WTC11 (cell line): ENCODE results near the gene ESYT2. TPM values are rescaled to one million over a fixed set of nuclear protein-coding genes. Genes with fewer than 3 reads are reported as not detected.

Experiments
- ATAC-seq: fragments of 200-7000 bp; cut with Tn5 transposase; 2 replicates; pipeline ENCODE4 v1.10.0; 2021; ENCODE audit warnings: mild to moderate bottlenecking, moderate library complexity
- CTCF ChIA-PET: fragments of 300-600 bp; sonication (Branson Sonifier 250); formaldehyde crosslinking; loops from one replicate; lab custom pipeline; 2021; ENCODE audit warnings: antibody characterized with exemption; lab: Charles Lee
- POLR2A ChIA-PET: fragments of 350-600 bp; sonication (Branson Sonifier 250); formaldehyde crosslinking; loops from one replicate; lab custom pipeline; 2021; ENCODE audit warnings: antibody characterized with exemption; lab: Charles Lee
- DNase-seq: peaks from one replicate; pipeline ENCODE4 v3.0.0; 2021; ENCODE audit warnings: low spot score
- H3K27ac Mint-ChIP-seq: 2 replicates; pipeline ENCODE4 v1.8.0; 2021; ENCODE audit warnings: mixed read lengths
- H3K27me3 Mint-ChIP-seq: 2 replicates; pipeline ENCODE4 v1.8.0; 2021; ENCODE audit warnings: low read depth, mild to moderate bottlenecking, moderate library complexity, mixed read lengths
- H3K36me3 Mint-ChIP-seq: 2 replicates; pipeline ENCODE4 v1.8.0; 2021; ENCODE audit warnings: mixed read lengths
- H3K4me1 Mint-ChIP-seq: 2 replicates; pipeline ENCODE4 v1.8.0; 2022; ENCODE audit warnings: mixed read lengths
- H3K4me3 Mint-ChIP-seq: 2 replicates; pipeline ENCODE4 v1.8.0; 2021; ENCODE audit warnings: mild to moderate bottlenecking, moderate library complexity, mixed read lengths
- H3K9me3 Mint-ChIP-seq: 2 replicates; pipeline ENCODE4 v1.8.0; 2021; ENCODE audit warnings: mixed read lengths
- ATF1 ChIP-seq: sonication (generic); formaldehyde crosslinking; IDR thresholded peaks from 2 replicates; pipeline ENCODE4 v1.8.1; 2023; ENCODE audit warnings: mild to moderate bottlenecking, moderate library complexity, missing genetic modification reagents
- FOXK1 ChIP-seq: sonication (generic); formaldehyde crosslinking; IDR thresholded peaks from 2 replicates; pipeline ENCODE4 v1.8.0; 2022; ENCODE audit warnings: mild to moderate bottlenecking, moderate library complexity, missing genetic modification reagents
- JAZF1 ChIP-seq: fragments of 250-450 bp; sonication (Bioruptor Pico); IDR thresholded peaks from 2 replicates; pipeline ENCODE4 v1.9.0; 2021; ENCODE audit warnings: moderate library complexity, mild to moderate bottlenecking, inconsistent platforms
- MXD4 ChIP-seq: fragments of 250-450 bp; sonication (Bioruptor Pico); IDR thresholded peaks from 2 replicates; pipeline ENCODE4 v1.8.0; 2021; ENCODE audit warnings: mild to moderate bottlenecking, moderate library complexity, borderline replicate concordance
- NR1H2 ChIP-seq: sonication (generic); formaldehyde crosslinking; IDR thresholded peaks from 2 replicates; pipeline ENCODE4 v1.9.0; 2021; ENCODE audit warnings: mild to moderate bottlenecking, moderate library complexity, missing genetic modification reagents
- RELA ChIP-seq: sonication (generic); formaldehyde crosslinking; IDR thresholded peaks from 2 replicates; pipeline ENCODE4 v1.8.1; 2022; ENCODE audit warnings: missing genetic modification reagents, mild to moderate bottlenecking, borderline replicate concordance
- SP1 ChIP-seq: sonication (generic); formaldehyde crosslinking; conservative IDR thresholded peaks from 2 replicates; pipeline ENCODE4 v1.8.1; 2022; ENCODE audit warnings: missing genetic modification reagents
- TCF7 ChIP-seq: sonication (generic); formaldehyde crosslinking; IDR thresholded peaks from 2 replicates; pipeline ENCODE4 v1.8.0; 2022; ENCODE audit warnings: mild to moderate bottlenecking, low read depth, missing genetic modification reagents, moderate library complexity
- TEAD1 ChIP-seq: sonication (generic); formaldehyde crosslinking; IDR thresholded peaks from 2 replicates; pipeline ENCODE4 v1.8.0; 2022; ENCODE audit warnings: mild to moderate bottlenecking, missing genetic modification reagents
- TEAD4 ChIP-seq: sonication (generic); formaldehyde crosslinking; IDR thresholded peaks from 2 replicates; pipeline ENCODE4 v1.8.0; 2022; ENCODE audit warnings: mild to moderate bottlenecking, missing genetic modification reagents
- TP53 ChIP-seq: sonication (generic); formaldehyde crosslinking; IDR thresholded peaks from 2 replicates; pipeline ENCODE4 v1.8.1; 2023; ENCODE audit warnings: mild to moderate bottlenecking, missing genetic modification reagents
- ZNF138 ChIP-seq: sonication (generic); formaldehyde crosslinking; conservative IDR thresholded peaks from 2 replicates; pipeline ENCODE4 v1.8.1; 2022; ENCODE audit warnings: mild to moderate bottlenecking, moderate library complexity, missing genetic modification reagents
- ZNF219 ChIP-seq: sonication (generic); formaldehyde crosslinking; IDR thresholded peaks from 2 replicates; pipeline ENCODE4 v1.8.0; 2023; ENCODE audit warnings: missing genetic modification reagents, mild to moderate bottlenecking, borderline replicate concordance
- ZNF423 ChIP-seq: fragments of 250-450 bp; sonication (Bioruptor Pico); IDR thresholded peaks from 2 replicates; pipeline ENCODE4 v2.1.2; 2022; ENCODE audit warnings: mild to moderate bottlenecking, moderate library complexity
- total RNA-seq: library from RNA; stranded (reverse); gene quantifications from 3 replicates; pipeline ENCODE4 v1.2.3, GENCODE V29; 2021
- TF ChIP-seq, protein P1 (sequence below): sonication (generic); formaldehyde crosslinking; IDR thresholded peaks from 2 replicates; pipeline ENCODE4 v1.8.0; 2022; ENCODE audit warnings: mild to moderate bottlenecking, missing genetic modification reagents
- TF ChIP-seq, protein P2 (sequence below): sonication (generic); formaldehyde crosslinking; IDR thresholded peaks from 2 replicates; pipeline ENCODE4 v1.8.0; 2022; ENCODE audit warnings: mild to moderate bottlenecking, missing genetic modification reagents
- TF ChIP-seq, protein P3 (sequence below): sonication (generic); formaldehyde crosslinking; IDR thresholded peaks from 2 replicates; pipeline ENCODE4 v1.8.1; 2022; ENCODE audit warnings: low read depth, mild to moderate bottlenecking, moderate library complexity, missing genetic modification reagents, borderline replicate concordance
- TF ChIP-seq, protein P4 (sequence below): fragments of 250-450 bp; sonication (Bioruptor Pico); IDR thresholded peaks from 2 replicates; pipeline ENCODE4 v1.9.0; 2021; ENCODE audit warnings: moderate library complexity, mild to moderate bottlenecking, inconsistent platforms, borderline replicate concordance
- TF ChIP-seq, protein P5 (sequence below): sonication (generic); formaldehyde crosslinking; IDR thresholded peaks from 2 replicates; pipeline ENCODE4 v1.8.0; 2022; ENCODE audit warnings: mild to moderate bottlenecking, missing genetic modification reagents

ESYT2 gene
- total RNA-seq, 1 experiment from 2014 or later = 45.1 TPM

DNA sequence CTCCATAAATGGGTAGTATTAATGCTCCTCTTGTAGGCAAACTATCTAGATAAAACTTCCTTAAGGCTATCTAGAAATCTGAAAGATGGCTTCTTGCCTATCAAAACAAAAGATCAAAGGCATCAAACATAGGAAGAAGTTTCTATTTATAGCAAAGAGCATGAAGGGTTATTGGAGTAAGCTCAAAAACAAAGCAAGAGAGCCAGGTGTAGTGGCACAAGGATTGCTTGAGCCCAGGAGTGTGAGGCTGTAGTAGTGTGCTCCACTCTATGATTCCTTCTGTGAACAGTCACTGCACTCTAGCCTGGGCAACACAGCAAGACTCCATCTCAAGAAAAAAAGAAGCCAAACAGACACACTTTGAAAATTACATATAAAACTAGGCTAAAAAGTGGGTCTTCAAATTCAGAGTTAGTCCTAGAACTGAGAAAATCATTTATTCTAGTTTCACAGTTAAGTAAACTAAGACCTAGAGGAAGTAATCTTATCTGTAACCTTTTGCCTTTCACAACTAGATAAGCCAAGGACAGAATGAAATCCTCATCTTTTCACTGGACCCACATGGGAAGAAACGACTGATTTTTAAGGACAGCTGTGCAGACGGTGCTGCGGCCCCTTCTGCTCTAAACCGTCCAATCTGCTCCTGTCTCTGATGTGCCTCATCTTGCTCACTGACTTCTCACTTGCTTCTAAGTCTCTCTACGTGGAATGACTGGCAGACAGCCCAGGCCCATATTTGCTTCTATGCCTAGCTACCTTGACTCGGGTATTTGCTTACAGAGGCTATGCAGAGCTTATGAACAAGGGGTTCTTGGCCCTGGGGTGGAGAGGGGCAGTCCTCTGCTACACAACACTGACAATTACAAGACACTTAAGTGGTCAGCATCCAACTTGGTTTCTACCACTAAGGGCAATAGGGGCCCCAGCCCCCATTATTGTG is 50.0 kb downstream of the ESYT2 start:
- CTCF ChIA-PET = interaction anchor here (0.5 kb wide), 2 partner anchors 44 to 121 kb away, joined by 3 to 4 read pairs; no protein-coding TSS in a partner anchor
- TF ChIP-seq, protein P1, sequence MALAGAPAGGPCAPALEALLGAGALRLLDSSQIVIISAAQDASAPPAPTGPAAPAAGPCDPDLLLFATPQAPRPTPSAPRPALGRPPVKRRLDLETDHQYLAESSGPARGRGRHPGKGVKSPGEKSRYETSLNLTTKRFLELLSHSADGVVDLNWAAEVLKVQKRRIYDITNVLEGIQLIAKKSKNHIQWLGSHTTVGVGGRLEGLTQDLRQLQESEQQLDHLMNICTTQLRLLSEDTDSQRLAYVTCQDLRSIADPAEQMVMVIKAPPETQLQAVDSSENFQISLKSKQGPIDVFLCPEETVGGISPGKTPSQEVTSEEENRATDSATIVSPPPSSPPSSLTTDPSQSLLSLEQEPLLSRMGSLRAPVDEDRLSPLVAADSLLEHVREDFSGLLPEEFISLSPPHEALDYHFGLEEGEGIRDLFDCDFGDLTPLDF (CRISPR knock-in tag) = no peak
- TF ChIP-seq JAZF1 (CRISPR knock-in tag) (no peak), SP1 (CRISPR knock-in tag) (no peak), ZNF423 (CRISPR knock-in tag) (no peak), TEAD4 (CRISPR knock-in tag) (no peak), FOXK1 (CRISPR knock-in tag) (no peak)
- TF ChIP-seq, protein P2, sequence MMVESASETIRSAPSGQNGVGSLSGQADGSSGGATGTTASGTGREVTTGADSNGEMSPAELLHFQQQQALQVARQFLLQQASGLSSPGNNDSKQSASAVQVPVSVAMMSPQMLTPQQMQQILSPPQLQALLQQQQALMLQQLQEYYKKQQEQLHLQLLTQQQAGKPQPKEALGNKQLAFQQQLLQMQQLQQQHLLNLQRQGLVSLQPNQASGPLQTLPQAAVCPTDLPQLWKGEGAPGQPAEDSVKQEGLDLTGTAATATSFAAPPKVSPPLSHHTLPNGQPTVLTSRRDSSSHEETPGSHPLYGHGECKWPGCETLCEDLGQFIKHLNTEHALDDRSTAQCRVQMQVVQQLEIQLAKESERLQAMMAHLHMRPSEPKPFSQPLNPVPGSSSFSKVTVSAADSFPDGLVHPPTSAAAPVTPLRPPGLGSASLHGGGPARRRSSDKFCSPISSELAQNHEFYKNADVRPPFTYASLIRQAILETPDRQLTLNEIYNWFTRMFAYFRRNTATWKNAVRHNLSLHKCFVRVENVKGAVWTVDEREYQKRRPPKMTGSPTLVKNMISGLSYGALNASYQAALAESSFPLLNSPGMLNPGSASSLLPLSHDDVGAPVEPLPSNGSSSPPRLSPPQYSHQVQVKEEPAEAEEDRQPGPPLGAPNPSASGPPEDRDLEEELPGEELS (CRISPR knock-in tag) = no peak
- TF ChIP-seq, all 79 proteins: peak for 0
- no peak for DNase-seq
- no peak for ATAC-seq
- POLR2A ChIA-PET = no interaction called here
- Mint-ChIP-seq H3K4me3 (no peak overlapping the region), H3K27me3 (no peaks in the 10 kb centered on the region), H3K9me3 (no peaks in the 10 kb centered on the region), H3K4me1 (0 out of 2 replicates have a peak, but pooled peaks cover 4% of the 10 kb centered on the region), H3K36me3 (peaks cover 13% of the 10 kb centered on the region), H3K27ac (no peak overlapping the region)

DNA sequence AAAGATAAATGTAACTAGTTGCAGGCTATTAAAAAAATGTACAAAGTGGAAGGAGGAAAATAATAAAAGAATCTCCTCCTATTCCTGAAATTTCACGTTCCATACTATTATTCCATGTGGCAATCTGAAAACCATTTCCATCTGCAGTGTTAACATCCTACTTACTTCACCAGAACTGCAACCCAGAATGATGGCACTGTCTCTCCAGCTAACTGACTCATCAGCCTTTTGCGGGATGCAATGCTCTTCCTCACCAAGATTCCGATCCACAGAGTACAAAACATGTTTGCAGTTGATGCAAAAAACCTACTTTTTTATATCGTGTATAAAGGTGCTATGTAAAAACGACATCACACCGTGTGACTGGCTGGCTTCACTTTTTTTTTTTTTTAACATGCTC is 50.8 kb downstream of the ESYT2 start:
- Mint-ChIP-seq H3K27ac (no peak overlapping the region), H3K9me3 (no peaks in the 10 kb centered on the region), H3K36me3 (peaks cover 18% of the 10 kb centered on the region), H3K27me3 (no peaks in the 10 kb centered on the region), H3K4me3 (no peak overlapping the region), H3K4me1 (0 out of 2 replicates have a peak, but pooled peaks cover 4% of the 10 kb centered on the region)
- CTCF ChIA-PET = no interaction called here
- POLR2A ChIA-PET = no interaction called here
- DNase-seq (no peak), ATAC-seq (no peak)
- TF ChIP-seq ZNF138 = no peak
- no peak for TF ChIP-seq TEAD4 (CRISPR knock-in tag)
- TF ChIP-seq NR1H2 = no peak
- TF ChIP-seq TCF7 (CRISPR knock-in tag) = no peak
- TF ChIP-seq, protein P3, sequence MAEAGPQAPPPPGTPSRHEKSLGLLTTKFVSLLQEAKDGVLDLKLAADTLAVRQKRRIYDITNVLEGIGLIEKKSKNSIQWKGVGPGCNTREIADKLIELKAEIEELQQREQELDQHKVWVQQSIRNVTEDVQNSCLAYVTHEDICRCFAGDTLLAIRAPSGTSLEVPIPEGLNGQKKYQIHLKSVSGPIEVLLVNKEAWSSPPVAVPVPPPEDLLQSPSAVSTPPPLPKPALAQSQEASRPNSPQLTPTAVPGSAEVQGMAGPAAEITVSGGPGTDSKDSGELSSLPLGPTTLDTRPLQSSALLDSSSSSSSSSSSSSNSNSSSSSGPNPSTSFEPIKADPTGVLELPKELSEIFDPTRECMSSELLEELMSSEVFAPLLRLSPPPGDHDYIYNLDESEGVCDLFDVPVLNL (CRISPR knock-in tag) = no peak
- no peak for TF ChIP-seq ZNF219 (CRISPR knock-in tag)
- no peak for TF ChIP-seq TP53
- no peak for TF ChIP-seq TEAD1 (CRISPR knock-in tag)
- TF ChIP-seq MXD4 (CRISPR knock-in tag) = no peak
- TF ChIP-seq ATF1 = no peak
- TF ChIP-seq RELA (CRISPR knock-in tag) = no peak
- TF ChIP-seq, protein P4, sequence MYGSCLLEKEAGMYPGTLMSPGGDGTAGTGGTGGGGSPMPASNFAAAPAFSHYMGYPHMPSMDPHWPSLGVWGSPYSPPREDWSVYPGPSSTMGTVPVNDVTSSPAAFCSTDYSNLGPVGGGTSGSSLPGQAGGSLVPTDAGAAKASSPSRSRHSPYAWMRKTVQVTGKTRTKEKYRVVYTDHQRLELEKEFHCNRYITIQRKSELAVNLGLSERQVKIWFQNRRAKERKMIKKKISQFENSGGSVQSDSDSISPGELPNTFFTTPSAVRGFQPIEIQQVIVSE = no peak
- TF ChIP-seq, protein P5, sequence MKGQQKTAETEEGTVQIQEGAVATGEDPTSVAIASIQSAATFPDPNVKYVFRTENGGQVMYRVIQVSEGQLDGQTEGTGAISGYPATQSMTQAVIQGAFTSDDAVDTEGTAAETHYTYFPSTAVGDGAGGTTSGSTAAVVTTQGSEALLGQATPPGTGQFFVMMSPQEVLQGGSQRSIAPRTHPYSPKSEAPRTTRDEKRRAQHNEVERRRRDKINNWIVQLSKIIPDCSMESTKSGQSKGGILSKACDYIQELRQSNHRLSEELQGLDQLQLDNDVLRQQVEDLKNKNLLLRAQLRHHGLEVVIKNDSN (CRISPR knock-in tag) = no peak
